ENCODE results near the gene PUS1. TPM values are rescaled to one million over a fixed set of nuclear protein-coding genes. Genes with fewer than 3 reads are reported as not detected.
"Not testable (repeated sequence)": the region's sequence is repeated elsewhere in the genome, so short reads cannot be mapped to it uniquely, and the experiment has no call there.

The PUS1 gene
- total RNA-seq, 2 experiments from 2014 or later: 43.5 to 78.3 TPM

DNA sequence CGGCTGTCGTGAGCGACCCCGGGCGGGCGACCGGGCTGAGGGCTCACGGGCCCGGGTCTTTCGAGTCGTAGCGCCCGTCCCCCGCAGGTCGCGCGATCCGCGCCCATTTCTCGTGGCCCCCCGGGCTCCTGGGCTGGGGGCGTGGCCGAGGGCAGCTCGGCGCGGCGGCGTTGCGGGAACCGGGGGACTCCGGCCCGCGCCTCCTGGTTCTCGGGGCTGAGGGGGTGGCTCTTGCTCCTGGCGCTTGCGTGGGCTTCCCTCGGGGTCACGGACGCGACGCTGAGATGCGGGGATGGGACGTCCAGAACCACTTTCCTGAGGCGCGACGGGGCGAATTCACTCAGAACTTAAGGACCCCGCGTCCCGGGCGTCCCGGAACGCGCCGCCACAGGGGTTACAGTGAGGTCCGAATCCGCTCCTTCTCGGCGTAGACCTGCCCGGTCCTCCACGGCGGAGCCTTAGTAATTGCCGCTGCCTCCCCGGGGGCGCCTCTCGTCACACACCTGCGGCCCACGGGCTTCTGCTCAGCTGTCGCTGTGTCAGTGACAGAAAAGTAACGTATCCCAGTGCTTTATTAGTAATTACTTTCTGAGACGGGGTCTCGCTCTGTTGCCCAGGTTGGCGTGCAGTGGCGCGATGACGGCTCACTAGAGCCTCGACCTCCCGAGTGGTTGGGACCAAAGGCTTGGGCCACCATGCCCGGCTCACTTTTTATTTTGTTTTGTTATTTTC, 21.3 kb downstream of the PUS1 start:
- H2AFZ ChIP-seq (ENCODE audit: low read length): peak overlapping the region; percentile 57
- peaks cover 52% of the 10 kb centered on the region for H3K79me2 ChIP-seq (ENCODE audit: insufficient read depth, low read depth, low read length)
- H3K9me3 ChIP-seq (ENCODE audit: low read length): no peaks in the 10 kb centered on the region
- ChIA-PET CTCF (ENCODE audit: unreplicated experiment) (interaction anchor here (1.0 kb wide), 1 partner anchor 48 kb away, joined by 3 read pairs; no protein-coding TSS in a partner anchor), POLR2A (interaction anchor here (0.5 kb wide), 1 partner anchor 13 kb away, joined by 3 read pairs; no protein-coding TSS in a partner anchor)
- intact Hi-C loops (cut with micrococcal nuclease; ENCODE audit: unreplicated experiment): no loop called here
- peak overlapping the region; percentile 92 for H3K4me3 ChIP-seq (ENCODE audit: low read depth, low read length, poor library complexity, severe bottlenecking)
- DNase-seq (ENCODE audit: low spot score): peak; percentile 48
- H3K9me2 ChIP-seq (ENCODE audit: insufficient read depth, low read length): no peaks in the 10 kb centered on the region
- H3K4me1 ChIP-seq (ENCODE audit: insufficient read depth, low read length, poor library complexity, severe bottlenecking): peaks cover 7% of the 10 kb centered on the region
- no TSS peak for BruUV-seq (replicated peaks)
- peak overlapping the region; percentile 64 for H3K4me2 ChIP-seq (ENCODE audit: low read length)
- TF ChIP-seq, protein P1, sequence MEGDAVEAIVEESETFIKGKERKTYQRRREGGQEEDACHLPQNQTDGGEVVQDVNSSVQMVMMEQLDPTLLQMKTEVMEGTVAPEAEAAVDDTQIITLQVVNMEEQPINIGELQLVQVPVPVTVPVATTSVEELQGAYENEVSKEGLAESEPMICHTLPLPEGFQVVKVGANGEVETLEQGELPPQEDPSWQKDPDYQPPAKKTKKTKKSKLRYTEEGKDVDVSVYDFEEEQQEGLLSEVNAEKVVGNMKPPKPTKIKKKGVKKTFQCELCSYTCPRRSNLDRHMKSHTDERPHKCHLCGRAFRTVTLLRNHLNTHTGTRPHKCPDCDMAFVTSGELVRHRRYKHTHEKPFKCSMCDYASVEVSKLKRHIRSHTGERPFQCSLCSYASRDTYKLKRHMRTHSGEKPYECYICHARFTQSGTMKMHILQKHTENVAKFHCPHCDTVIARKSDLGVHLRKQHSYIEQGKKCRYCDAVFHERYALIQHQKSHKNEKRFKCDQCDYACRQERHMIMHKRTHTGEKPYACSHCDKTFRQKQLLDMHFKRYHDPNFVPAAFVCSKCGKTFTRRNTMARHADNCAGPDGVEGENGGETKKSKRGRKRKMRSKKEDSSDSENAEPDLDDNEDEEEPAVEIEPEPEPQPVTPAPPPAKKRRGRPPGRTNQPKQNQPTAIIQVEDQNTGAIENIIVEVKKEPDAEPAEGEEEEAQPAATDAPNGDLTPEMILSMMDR (conservative IDR thresholded peaks at IDR 0.05; ENCODE audit: low read length): no peak
- no peak for TF ChIP-seq EZH2phosphoT487 (IDR thresholded peaks at IDR 0.05; ENCODE audit: borderline replicate concordance, low read depth, low read length)
- H3K27ac ChIP-seq (ENCODE audit: low read depth, low read length, poor library complexity, severe bottlenecking): peak overlapping the region; percentile 55
- H3K36me3 ChIP-seq (ENCODE audit: insufficient read depth, low read length): peaks cover 20% of the 10 kb centered on the region
- H4K20me1 ChIP-seq (ENCODE audit: insufficient read depth, low read length): peaks cover 13% of the 10 kb centered on the region; the same call in 1 of the 2 replicates

DNA sequence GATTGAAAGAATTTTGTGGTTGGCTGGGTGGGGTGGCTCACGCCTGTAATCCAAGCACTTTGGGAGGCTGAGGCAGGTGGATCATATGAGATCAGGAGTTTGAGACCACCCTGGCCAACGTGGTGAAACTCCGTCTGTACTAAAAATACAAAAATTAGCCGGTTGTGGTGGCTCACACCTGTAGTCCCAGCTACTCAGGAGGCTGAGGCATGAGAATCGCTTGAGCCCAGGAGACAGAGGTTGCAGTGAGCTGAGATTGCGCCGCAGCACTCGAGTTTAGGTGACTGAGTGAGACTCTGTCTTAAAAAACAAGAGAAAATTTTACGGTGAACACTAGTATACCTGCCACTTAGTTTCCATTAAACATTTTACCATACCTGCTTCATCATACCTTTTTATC, 24.7 kb downstream of the PUS1 start:
- H3K4me2 ChIP-seq (ENCODE audit: low read length); DNase-seq (ENCODE audit: low spot score); POLR2A ChIA-PET; intact Hi-C loops (cut with micrococcal nuclease; ENCODE audit: unreplicated experiment); BruUV-seq (replicated peaks); H3K4me1 ChIP-seq (ENCODE audit: insufficient read depth, low read length, poor library complexity, severe bottlenecking); H3K9me3 ChIP-seq (ENCODE audit: low read length); H2AFZ ChIP-seq (ENCODE audit: low read length); H3K9me2 ChIP-seq (ENCODE audit: insufficient read depth, low read length); CTCF ChIA-PET (ENCODE audit: unreplicated experiment); H3K4me3 ChIP-seq (ENCODE audit: low read depth, low read length, poor library complexity, severe bottlenecking); H3K27ac ChIP-seq (ENCODE audit: low read depth, low read length, poor library complexity, severe bottlenecking): not testable (repeated sequence)
- peaks cover 85% of the 10 kb centered on the region for H3K79me2 ChIP-seq (ENCODE audit: insufficient read depth, low read depth, low read length)
- H4K20me1 ChIP-seq (ENCODE audit: insufficient read depth, low read length): peaks cover 20% of the 10 kb centered on the region; the same call in 1 of the 2 replicates
- peaks cover 14% of the 10 kb centered on the region for H3K36me3 ChIP-seq (ENCODE audit: insufficient read depth, low read length)

DNA sequence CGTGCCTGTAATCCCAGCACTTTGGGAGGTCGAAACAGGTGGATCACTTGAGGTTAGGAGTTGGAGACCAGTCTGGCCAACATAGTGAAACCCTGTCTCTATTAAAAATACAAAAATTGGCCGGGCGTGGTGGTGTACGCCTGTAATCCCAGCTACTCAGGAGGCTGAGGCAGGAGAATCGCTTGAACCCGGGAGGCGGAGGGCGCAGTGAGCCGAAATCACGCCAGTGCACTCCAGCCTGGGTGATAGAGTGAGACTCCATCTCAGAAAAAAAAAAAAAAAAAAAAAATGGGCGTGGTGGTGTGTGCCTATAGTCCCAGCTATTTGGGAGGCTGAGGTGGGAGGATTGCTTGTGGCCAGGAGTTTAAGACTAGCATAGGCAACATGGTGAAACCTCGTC, 25.4 kb downstream of the PUS1 start:
- intact Hi-C loops (cut with micrococcal nuclease; ENCODE audit: unreplicated experiment); DNase-seq (ENCODE audit: low spot score); H3K9me3 ChIP-seq (ENCODE audit: low read length); CTCF ChIA-PET (ENCODE audit: unreplicated experiment); H3K9me2 ChIP-seq (ENCODE audit: insufficient read depth, low read length); BruUV-seq (replicated peaks); H2AFZ ChIP-seq (ENCODE audit: low read length); H3K4me2 ChIP-seq (ENCODE audit: low read length); H3K27ac ChIP-seq (ENCODE audit: low read depth, low read length, poor library complexity, severe bottlenecking); H3K4me1 ChIP-seq (ENCODE audit: insufficient read depth, low read length, poor library complexity, severe bottlenecking); H3K4me3 ChIP-seq (ENCODE audit: low read depth, low read length, poor library complexity, severe bottlenecking): not testable (repeated sequence)
- peaks cover 20% of the 10 kb centered on the region; the same call in 1 of the 2 replicates for H4K20me1 ChIP-seq (ENCODE audit: insufficient read depth, low read length)
- peaks cover 91% of the 10 kb centered on the region for H3K79me2 ChIP-seq (ENCODE audit: insufficient read depth, low read depth, low read length)
- POLR2A ChIA-PET: interaction anchor here (1.0 kb wide), 1 partner anchor 14 kb away, joined by 4 read pairs; no protein-coding TSS in a partner anchor
- H3K36me3 ChIP-seq (ENCODE audit: insufficient read depth, low read length): peaks cover 14% of the 10 kb centered on the region
